ENCODE results near the gene MED12L.

MED12L gene

GRCh38 chr3:151432616-151433372 lies 347.3 kb downstream of the MED12L start:
- TF ChIP-seq SNAI2 (CRISPR knock-in tag; IDR thresholded peaks at IDR 0.05) = no peak
- no peak for TF ChIP-seq ZNF565 (CRISPR knock-in tag; conservative IDR thresholded peaks at IDR 0.05; ENCODE audit: low read depth)
- TF ChIP-seq PATZ1 (CRISPR knock-in tag; IDR thresholded peaks at IDR 0.05; ENCODE audit: borderline replicate concordance) = no peak
- no peak for TF ChIP-seq TOX (CRISPR knock-in tag; IDR thresholded peaks at IDR 0.05; ENCODE audit: borderline replicate concordance)
- no peak for TF ChIP-seq ARNTL (CRISPR knock-in tag; IDR thresholded peaks at IDR 0.05; ENCODE audit: borderline replicate concordance, low read depth)
- TF ChIP-seq RARB (CRISPR knock-in tag; IDR thresholded peaks at IDR 0.05) = no peak
- TF ChIP-seq TSHZ2 (CRISPR knock-in tag; IDR thresholded peaks at IDR 0.05) = no peak
- TF ChIP-seq POU6F1 (CRISPR knock-in tag; IDR thresholded peaks at IDR 0.05; ENCODE audit: borderline replicate concordance, low read depth) = no peak
- TF ChIP-seq OSR1 (CRISPR knock-in tag; IDR thresholded peaks at IDR 0.05) = no peak
- TF ChIP-seq PPARA (CRISPR knock-in tag; IDR thresholded peaks at IDR 0.05; ENCODE audit: borderline replicate concordance) = no peak
- TF ChIP-seq GLIS3 (CRISPR knock-in tag; IDR thresholded peaks at IDR 0.05) = no peak
- TF ChIP-seq ZNF8 (CRISPR knock-in tag; IDR thresholded peaks at IDR 0.05) = no peak
- no peak for TF ChIP-seq ZC3H10 (CRISPR knock-in tag; IDR thresholded peaks at IDR 0.05)
- no peak for TF ChIP-seq TCF4 (CRISPR knock-in tag; IDR thresholded peaks at IDR 0.05; ENCODE audit: borderline replicate concordance)
- TF ChIP-seq ESRRG (CRISPR knock-in tag; IDR thresholded peaks at IDR 0.05) = no peak
- no peak for TF ChIP-seq ZFP3 (CRISPR knock-in tag; IDR thresholded peaks at IDR 0.05)
- TF ChIP-seq ZFP30 (CRISPR knock-in tag; IDR thresholded peaks at IDR 0.05) = no peak
- TF ChIP-seq CREB5 (CRISPR knock-in tag; IDR thresholded peaks at IDR 0.05; ENCODE audit: low read depth) = no peak
- TF ChIP-seq BACH2 (CRISPR knock-in tag; IDR thresholded peaks at IDR 0.05; ENCODE audit: borderline replicate concordance) = no peak
- no peak for TF ChIP-seq CSRNP3 (CRISPR knock-in tag; IDR thresholded peaks at IDR 0.05)
- no peak for ATAC-seq

GRCh38 chr3:151434151-151434890 lies 348.9 kb downstream of the MED12L start:
- TF ChIP-seq PATZ1 (CRISPR knock-in tag; IDR thresholded peaks at IDR 0.05; ENCODE audit: borderline replicate concordance) (no peak), ZFP30 (CRISPR knock-in tag; IDR thresholded peaks at IDR 0.05) (no peak)
- peak; percentile 88 for ATAC-seq
